Spleen (tissue), 11 donors: ENCODE measurements around the gene ATP2B3. TPM values are rescaled to one million over a fixed set of nuclear protein-coding genes. Genes with fewer than 3 reads are reported as not detected.
A peak's percentile ranks its signal among the peaks of the same experiment; 100 is the strongest.

Experiments used
- DNase-seq: peaks from one replicate; pipeline ENCODE4 v3.0.0-alpha.2; 2020
- H3K27ac ChIP-seq, 8 donors: fragments of 200-600 bp; sonication (generic) in 7 of 8; 1 replicate in 4 of 8; 2 replicates in 4 of 8; pipeline versions ENCODE4 v1.5.0 to v1.8.0; 2016 to 2021; ENCODE audit warnings: inconsistent platforms in 4 of 8, mild to moderate bottlenecking in 4 of 8, moderate library complexity in 1 of 8
- H3K27me3 ChIP-seq, 7 donors: fragments of 200-600 bp; sonication (generic) in 6 of 7; replicated peaks in 1 of 7; 1 replicate in 4 of 7; 2 replicates in 3 of 7; pipeline versions ENCODE4 v1.5.0 to v1.8.0; 2016 to 2021; ENCODE audit warnings: inconsistent platforms in 3 of 7, mild to moderate bottlenecking in 1 of 7
- H3K36me3 ChIP-seq, 6 donors: fragments of 200-600 bp; sonication (generic) in 5 of 6; 1 replicate in 4 of 6; 2 replicates in 2 of 6; pipeline versions ENCODE4 v1.5.0 to v1.8.0; 2016 to 2021; ENCODE audit warnings: inconsistent platforms in 2 of 6
- H3K4me1 ChIP-seq, 6 donors: fragments of 200-600 bp; sonication (generic) in 5 of 6; 1 replicate in 3 of 6; 2 replicates in 3 of 6; pipeline versions ENCODE4 v1.5.0 to v1.8.0; 2016 to 2021; ENCODE audit warnings: inconsistent platforms in 3 of 6
- H3K4me3 ChIP-seq, 8 donors: fragments of 200-600 bp; sonication (generic) in 7 of 8; 1 replicate in 4 of 8; 2 replicates in 4 of 8; pipeline versions ENCODE4 v1.5.0 to v1.8.0; 2016 to 2021; ENCODE audit warnings: inconsistent platforms in 4 of 8, mild to moderate bottlenecking in 4 of 8, moderate library complexity in 2 of 8
- H3K9me3 ChIP-seq, 8 donors: fragments of 200-600 bp; sonication (generic) in 7 of 8; 1 replicate in 4 of 8; 2 replicates in 4 of 8; pipeline versions ENCODE4 v1.5.0 to v1.8.0; 2016 to 2021; ENCODE audit warnings: inconsistent platforms in 4 of 8
- CTCF ChIP-seq, 11 experiments: fragments of 200-600 bp in 7 of 11; fragments of 450-650 bp in 4 of 11; sonication (generic) in 4 of 11; IDR thresholded peaks in 8 of 11; conservative IDR thresholded peaks in 3 of 11; 1 replicate in 7 of 11; 2 replicates in 4 of 11; pipeline versions ENCODE4 v1.4.0 to v1.8.0; 2016 to 2021; ENCODE audit warnings: antibody characterized with exemption in 11 of 11, inconsistent platforms in 4 of 11, mild to moderate bottlenecking in 1 of 11
- POLR2A ChIP-seq, 3 donors: fragments of 450-650 bp; IDR thresholded peaks; one replicate each; pipeline ENCODE4 v1.5.1; 2017; ENCODE audit warnings: antibody characterized with exemption in 3 of 3, mild to moderate bottlenecking in 1 of 3
- POLR2AphosphoS5 ChIP-seq, 3 donors: sonication (generic); formaldehyde crosslinking; IDR thresholded peaks; one replicate each; pipeline ENCODE4 v1.5.1; 2017; ENCODE audit warnings: antibody characterized with exemption in 3 of 3
- WGBS, 5 donors: extraction: QIAGEN DNeasy Blood & Tissue Kit in 3 of 5; methylation state at CpG; one replicate each; pipeline versions ENCODE4 v1.1.5 to v1.1.7; 2013 to 2018; 5-methylcytosine and 5-hydroxymethylcytosine counted together
- intact Hi-C: fragments of 100-400 bp; cut with DNase I; formaldehyde crosslinking; loops from one replicate; pipeline ENCODE4 v1.15.0; 2023; ENCODE audit warnings: low total_unique reads
- polyA plus RNA-seq, 3 donors: library from polyadenylated mRNA; stranded (reverse); fragments of 200-250 nt; gene quantifications; one replicate each; pipeline ENCODE4 v1.2.1, GENCODE V29; 2013
- total RNA-seq, 7 donors: library from RNA; depleted of rRNA in 3 of 7; stranded (reverse); fragments of >200 nt in 3 of 7; fragmentation: NEBNext Ultra II Directional in 4 of 7; extraction: Animal tissue kit (Norgen Biotek cat#: 25700) in 4 of 7; gene quantifications; one replicate each; pipeline versions ENCODE4 v1.1.0 to v1.2.1, GENCODE V29; 2016 to 2021
- donor health status: healthy with polysubstance abuse.
- donor health status: DM: no; HTN: no; CAD: no; lungs with moderate emphysema.
- donor health status: DM: no; HTN: no; CAD: no.
- donor health status: Bipolar disorder and iron deficiency.
- donor health status: healthy.
- donor health status: DM: no; HTN: no; CAD: no.
- donor health status: DM: yes; HTN: yes; CAD: no.

Gene ATP2B3
- total and polyA plus RNA-seq, 10 donors = 0.07 to 0.13 TPM; not detected in 8

- Histone ChIP-seq H3K4me3 (peak overlapping the region; percentile 39 to 94 (median 52)), H3K27me3 (peaks cover 0 to 2% (median 0%) of the 10 kb centered on the region in 7 donors), H3K4me1 (peaks cover 6 to 48% (median 35%) of the 10 kb centered on the region in 6 donors), H3K36me3 (peaks cover 0 to 10% (median 0%) of the 10 kb centered on the region in 6 donors), H3K27ac (peak overlapping the region in 2 of 8 donors; percentile 77 to 81), H3K9me3 (no peaks in the 10 kb centered on the region)
- WGBS, 5 donors = 0 to 33% (median 7%) methylated on average over 1 to 2 of the region's 2 CpGs
- TF ChIP-seq CTCF (IDR thresholded peaks at IDR 0.05 in 8 of 11, conservative IDR thresholded peaks at IDR 0.05 in 3 of 11) = no peak
- no peak for TF ChIP-seq POLR2AphosphoS5 (IDR thresholded peaks at IDR 0.05)
- no peak for TF ChIP-seq POLR2A (IDR thresholded peaks at IDR 0.05)
- peak; percentile 60 for DNase-seq
- intact Hi-C loops = no loop called here
Observed at GRCh38 chrX:153600032-153600373, 82.6 kb downstream of the ATP2B3 start.

- H3K9me3 ChIP-seq = no peaks in the 10 kb centered on the region
- intact Hi-C loops = no loop called here
- H3K27me3 ChIP-seq = peaks cover 0 to 2% (median 0%) of the 10 kb centered on the region in 7 donors
- peaks cover 6 to 41% (median 34%) of the 10 kb centered on the region in 6 donors for H3K4me1 ChIP-seq
- H3K36me3 ChIP-seq = peaks cover 0 to 1% (median 0%) of the 10 kb centered on the region in 6 donors
- peak; percentile 74 for DNase-seq
- no peak overlapping the region for H3K27ac ChIP-seq
- H3K4me3 ChIP-seq = no peak overlapping the region
- no peak for TF ChIP-seq POLR2AphosphoS5 (IDR thresholded peaks at IDR 0.05)
- TF ChIP-seq POLR2A (IDR thresholded peaks at IDR 0.05) = no peak
- TF ChIP-seq CTCF (IDR thresholded peaks at IDR 0.05 in 8 of 11, conservative IDR thresholded peaks at IDR 0.05 in 3 of 11) = no peak
- 33 to 85% (median 83%) methylated on average over 1 to 7 of the region's 7 CpGs for WGBS, 5 donors
Observed at GRCh38 chrX:153600921-153601320, 83.5 kb downstream of the ATP2B3 start.

DNA sequence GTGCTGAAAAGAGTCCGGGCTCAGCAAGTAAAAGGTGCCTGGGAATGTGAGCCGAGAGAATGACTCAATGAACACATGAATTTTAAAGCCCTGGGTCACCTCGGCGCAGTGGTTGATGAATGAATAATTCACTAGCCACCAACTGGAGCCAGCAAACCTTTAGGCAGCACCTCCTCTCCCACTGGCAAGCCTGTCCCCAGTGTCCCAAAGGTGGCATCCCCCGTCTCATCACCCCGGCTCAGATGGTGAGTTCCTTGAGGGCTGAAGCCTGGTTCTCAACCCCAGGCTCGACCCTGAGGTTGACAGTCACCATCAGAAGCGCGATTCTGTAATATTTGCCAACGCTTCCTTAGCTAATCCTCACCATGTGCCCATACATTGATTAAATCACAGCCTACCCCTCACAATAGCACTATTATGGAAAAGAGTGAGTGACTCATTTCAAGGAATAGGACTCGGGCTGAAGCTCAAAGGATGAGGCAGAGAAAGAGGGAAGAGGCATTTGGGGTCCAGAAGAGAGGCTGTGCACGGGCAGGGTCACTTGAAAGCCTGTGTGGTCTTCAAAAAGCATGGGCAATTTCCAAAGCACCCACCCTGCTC, 84.2 kb downstream of the ATP2B3 start:
- peaks cover 0 to 2% (median 0%) of the 10 kb centered on the region in 7 donors for H3K27me3 ChIP-seq
- intact Hi-C loops = no loop called here
- H3K36me3 ChIP-seq = no peaks in the 10 kb centered on the region
- no peak for TF ChIP-seq CTCF (IDR thresholded peaks at IDR 0.05 in 8 of 11, conservative IDR thresholded peaks at IDR 0.05 in 3 of 11)
- no peak for TF ChIP-seq POLR2A (IDR thresholded peaks at IDR 0.05)
- TF ChIP-seq POLR2AphosphoS5 (IDR thresholded peaks at IDR 0.05) = no peak
- no peak overlapping the region for H3K4me3 ChIP-seq
- no peak overlapping the region for H3K27ac ChIP-seq
- H3K9me3 ChIP-seq = no peaks in the 10 kb centered on the region
- peak; percentile 54 for DNase-seq
- peaks cover 6 to 34% (median 29%) of the 10 kb centered on the region in 6 donors for H3K4me1 ChIP-seq
- WGBS, 5 donors = 86 to 95% (median 90%) methylated on average over 6 to 12 of the region's 12 CpGs

DNA sequence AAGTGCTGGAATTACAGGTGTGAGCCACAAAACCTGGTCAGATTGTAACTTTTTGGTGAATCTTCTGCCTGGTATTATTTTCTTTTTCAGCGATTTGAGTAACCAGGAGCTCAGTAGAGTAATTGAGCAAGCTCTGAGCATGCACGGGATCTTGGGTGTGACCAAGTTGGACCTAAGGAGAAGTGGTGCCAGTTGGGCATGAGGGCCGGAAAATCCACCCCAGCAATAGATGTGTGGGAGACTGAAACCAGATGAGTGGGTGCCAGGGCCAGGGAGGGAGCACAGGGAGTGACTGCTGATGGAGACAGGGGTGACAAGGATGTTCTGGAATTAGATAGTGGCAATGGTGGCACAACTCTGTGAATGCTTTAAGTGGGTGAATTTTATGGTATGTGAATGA, 85.2 kb downstream of the ATP2B3 start:
- Histone ChIP-seq H3K27ac (no peak overlapping the region), H3K27me3 (peaks cover 0 to 2% (median 0%) of the 10 kb centered on the region in 7 donors), H3K4me3 (no peak overlapping the region), H3K4me1 (peaks cover 6 to 24% (median 20%) of the 10 kb centered on the region in 6 donors), H3K9me3 (no peaks in the 10 kb centered on the region), H3K36me3 (no peaks in the 10 kb centered on the region)
- TF ChIP-seq CTCF (IDR thresholded peaks at IDR 0.05 in 8 of 11, conservative IDR thresholded peaks at IDR 0.05 in 3 of 11) (no peak), POLR2AphosphoS5 (IDR thresholded peaks at IDR 0.05) (no peak), POLR2A (IDR thresholded peaks at IDR 0.05) (no peak)
- DNase-seq = peak; percentile 47
- intact Hi-C loops = no loop called here
- 86 to 96% (median 88%) methylated on average over 3 of the region's 3 CpGs for WGBS, 5 donors
